ENCODE data around the gene PACRGL.

GRCh38 chr4:20698382-20698781, 1.9 kb upstream of the PACRGL start:
- TF ChIP-seq CTCF (IDR thresholded peaks at IDR 0.05) (no peak), POLR2A (IDR thresholded peaks at IDR 0.05) (no peak), EP300 (IDR thresholded peaks at IDR 0.05) (no peak)
